ENCODE measurements around the gene DAPL1.

DNA sequence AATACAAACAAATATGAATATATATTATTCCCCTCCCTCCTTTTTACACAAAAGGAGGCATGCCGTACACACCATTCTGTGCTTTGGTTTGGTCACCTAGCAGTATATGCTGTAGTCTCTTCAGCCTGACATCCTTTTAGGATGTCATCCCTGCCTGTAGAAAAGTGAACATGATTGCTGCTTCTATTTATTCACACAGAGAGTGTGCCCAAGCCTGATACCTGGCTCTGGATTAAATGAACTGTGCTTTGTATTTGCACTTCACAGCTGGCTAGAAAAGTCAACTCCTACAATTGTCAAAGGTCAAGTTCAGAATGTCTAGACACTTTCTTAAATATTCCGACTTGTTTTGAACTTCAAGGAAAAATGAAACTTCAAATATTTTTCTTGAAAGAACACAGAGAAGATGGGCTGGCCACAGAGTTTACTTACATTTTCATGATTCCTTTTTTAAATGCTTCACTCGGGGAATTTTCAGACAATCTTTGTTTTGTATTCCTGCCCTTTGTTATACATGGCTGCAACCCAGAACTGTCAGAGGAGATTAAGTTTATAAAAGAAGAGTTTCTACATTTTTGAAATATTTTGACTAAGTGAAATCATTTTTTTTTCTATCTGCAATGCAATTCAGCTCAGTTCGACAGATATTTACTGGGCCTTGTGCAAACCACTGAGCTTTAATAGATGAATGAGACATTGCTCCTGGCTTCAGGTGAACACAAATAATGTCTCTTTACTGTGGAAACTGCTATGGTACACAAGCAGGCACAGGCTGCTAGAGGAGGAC lies 33.5 kb downstream of the DAPL1 start:
- TF ChIP-seq ELF4 (IDR thresholded peaks at IDR 0.05) = no peak
- TF ChIP-seq NFRKB (IDR thresholded peaks at IDR 0.05) = no peak

Measured in HEK293T (cell line).